DOHH2 (cell line): ENCODE measurements around the gene MMD.

Source experiments
- H3F3A ChIP-seq: fragments of 200-600 bp; sonication (generic), shearing (Covaris generic); 2 replicates; pipeline ENCODE4 v1.6.0; 2016; ENCODE audit warnings: antibody characterized with exemption, mild to moderate bottlenecking; ENCODE audit not compliant: control insufficient read depth, insufficient read depth
- H3K27ac ChIP-seq: fragments of 200-600 bp; sonication (generic); 2 replicates; pipeline ENCODE4 v1.5.1; 2014; ENCODE audit warnings: low read depth, mild to moderate bottlenecking, low read length, moderate library complexity
- H3K27me3 ChIP-seq: fragments of 200-600 bp; sonication (generic); 2 replicates; pipeline ENCODE4 v1.6.1; 2014; ENCODE audit warnings: mild to moderate bottlenecking, low read length, mixed read lengths; ENCODE audit not compliant: control insufficient read depth
- H3K36me3 ChIP-seq: fragments of 200-600 bp; sonication (generic); 2 replicates; pipeline ENCODE4 v1.6.1; 2014; ENCODE audit warnings: mild to moderate bottlenecking, low read length, moderate library complexity, mixed read lengths; ENCODE audit not compliant: control insufficient read depth
- H3K4me1 ChIP-seq: fragments of 200-600 bp; sonication (generic); 2 replicates; pipeline ENCODE4 v1.6.1; 2014; ENCODE audit warnings: mild to moderate bottlenecking, low read length, mixed read lengths; ENCODE audit not compliant: control insufficient read depth
- H3K4me2 ChIP-seq: fragments of 200-600 bp; sonication (generic); 2 replicates; pipeline ENCODE4 v1.6.0; 2014; ENCODE audit warnings: mild to moderate bottlenecking, low read length, moderate library complexity
- H3K4me3 ChIP-seq: fragments of 200-600 bp; sonication (generic); 2 replicates; pipeline ENCODE4 v1.5.1; 2014; ENCODE audit warnings: mild to moderate bottlenecking, low read length, mixed read lengths
- H3K79me2 ChIP-seq: fragments of 200-600 bp; sonication (generic); 2 replicates; pipeline ENCODE4 v1.6.1; 2014; ENCODE audit warnings: mild to moderate bottlenecking, low read length, mixed read lengths; ENCODE audit not compliant: control insufficient read depth
- H3K9me2 ChIP-seq: fragments of 200-600 bp; sonication (generic); replicated peaks from 2 replicates; pipeline ENCODE4 v1.6.1; 2014; ENCODE audit warnings: mild to moderate bottlenecking, low read length, mixed read lengths; ENCODE audit not compliant: control insufficient read depth
- H3K9me3 ChIP-seq: fragments of 200-600 bp; sonication (generic); 2 replicates; pipeline ENCODE4 v1.6.1; 2014; ENCODE audit warnings: antibody characterized with exemption, low read length, mixed read lengths; ENCODE audit not compliant: control insufficient read depth, insufficient read depth
- H4K20me1 ChIP-seq: fragments of 200-600 bp; sonication (generic); 2 replicates; pipeline ENCODE4 v1.6.0; 2014; ENCODE audit warnings: low read depth, mild to moderate bottlenecking, antibody characterized with exemption, low read length, moderate library complexity; ENCODE audit not compliant: control insufficient read depth, insufficient read depth
- CTCF ChIP-seq: fragments of 200-600 bp; sonication (generic); IDR thresholded peaks from one replicate; pipeline ENCODE4 v1.5.1; 2014; ENCODE audit warnings: antibody characterized with exemption, mild to moderate bottlenecking, low read depth, low read length; ENCODE audit not compliant: poor library complexity, severe bottlenecking
- EZH2phosphoT487 ChIP-seq: fragments of 200-600 bp; sonication (generic); IDR thresholded peaks from 2 replicates; pipeline ENCODE4 v1.6.1; 2017; ENCODE audit warnings: borderline replicate concordance, mild to moderate bottlenecking, antibody characterized with exemption, low read length, moderate library complexity, mixed read lengths

The MMD gene

GRCh38 chr17:55418369-55419268 lies 3.0 kb downstream of the MMD start:
- peaks cover 77% of the 10 kb centered on the region for H3K79me2 ChIP-seq

GRCh38 chr17:55417411-55418268 lies 4.0 kb downstream of the MMD start:
- Histone ChIP-seq H3K36me3 (peaks cover 81% of the 10 kb centered on the region), H3K79me2 (peaks cover 77% of the 10 kb centered on the region), H3K4me3 (no peak overlapping the region), H3K27ac (no peak overlapping the region), H3K9me3 (no peaks in the 10 kb centered on the region), H3K4me2 (no peak overlapping the region), H3K4me1 (peaks cover 40% of the 10 kb centered on the region), H3K9me2 (no peaks in the 10 kb centered on the region), H4K20me1 (no peaks in the 10 kb centered on the region), H3K27me3 (no peaks in the 10 kb centered on the region), H3F3A (peaks cover 8% of the 10 kb centered on the region)
- TF ChIP-seq EZH2phosphoT487 (no peak), CTCF (no peak)

More at GRCh38 chr17:55418369-55419268, 3.0 kb downstream of the MMD start:
- no peak for TF ChIP-seq CTCF
- TF ChIP-seq EZH2phosphoT487: no peak
- no peaks in the 10 kb centered on the region for H4K20me1 ChIP-seq
- H3K9me3 ChIP-seq: no peaks in the 10 kb centered on the region
- H3K27me3 ChIP-seq: no peaks in the 10 kb centered on the region
- H3K36me3 ChIP-seq: peaks cover 72% of the 10 kb centered on the region
- H3K4me1 ChIP-seq: peaks cover 50% of the 10 kb centered on the region
- no peaks in the 10 kb centered on the region for H3K9me2 ChIP-seq
- H3K4me3 ChIP-seq: peak overlapping the region; percentile 97; the same call in 1 of the 2 replicates
- H3F3A ChIP-seq: peaks cover 9% of the 10 kb centered on the region
- no peak overlapping the region for H3K27ac ChIP-seq
- peak overlapping the region; percentile 96 for H3K4me2 ChIP-seq

GRCh38 chr17:55416470-55417052 lies 5.1 kb downstream of the MMD start:
- Histone ChIP-seq H3K79me2 (peaks cover 76% of the 10 kb centered on the region), H3K9me2 (no peaks in the 10 kb centered on the region), H4K20me1 (no peaks in the 10 kb centered on the region), H3K4me2 (no peak overlapping the region; the same call in 1 of the 2 replicates), H3K9me3 (no peaks in the 10 kb centered on the region), H3K4me1 (peaks cover 34% of the 10 kb centered on the region), H3K4me3 (no peak overlapping the region), H3F3A (peaks cover 8% of the 10 kb centered on the region), H3K27ac (no peak overlapping the region), H3K27me3 (no peaks in the 10 kb centered on the region), H3K36me3 (peaks cover 91% of the 10 kb centered on the region)
- TF ChIP-seq CTCF (no peak), EZH2phosphoT487 (no peak)
